ENCODE measurements around the gene GNAS. TPM values are rescaled to one million over a fixed set of nuclear protein-coding genes. Genes with fewer than 3 reads are reported as not detected.

GNAS gene
- total and polyA plus RNA-seq, 8 donors = 723 to 2,039 (median 1,898) TPM

DNA sequence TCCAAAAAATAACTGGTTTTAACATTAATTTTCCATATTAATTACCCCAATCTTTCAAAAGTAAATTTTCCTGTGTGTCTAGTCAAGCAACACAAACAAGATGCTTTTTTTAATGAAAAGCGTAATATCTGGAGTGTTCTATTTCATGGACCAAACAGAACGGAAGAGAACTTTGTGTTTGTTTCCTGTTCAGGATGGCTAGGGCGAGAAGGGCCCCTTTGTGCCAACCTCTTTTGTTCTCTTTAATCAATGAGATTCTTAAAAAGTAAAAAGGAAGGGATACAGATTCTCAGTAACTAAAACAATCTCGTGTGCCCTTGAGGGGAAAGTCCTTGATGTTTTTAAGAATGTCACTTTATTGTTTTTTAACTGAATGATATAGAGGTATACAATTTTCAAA is 55.7 kb downstream of the GNAS start:
- Histone ChIP-seq H3K27me3 (no peaks in the 10 kb centered on the region), H3K36me3 (peaks cover 0 to 72% of the 10 kb centered on the region in 2 donors), H3K4me1 (peaks cover 23 to 32% of the 10 kb centered on the region in 2 donors), H3K4me3 (peak overlapping the region in 1 of 2 donors; percentile 19), H3K9me3 (no peaks in the 10 kb centered on the region), H3K27ac (peak overlapping the region; percentile 81 to 91)
- intact Hi-C loops (cut with DNase I) = no loop called here
- no peak for ATAC-seq
- DNase-seq = no peak
- TF ChIP-seq, protein P1, sequence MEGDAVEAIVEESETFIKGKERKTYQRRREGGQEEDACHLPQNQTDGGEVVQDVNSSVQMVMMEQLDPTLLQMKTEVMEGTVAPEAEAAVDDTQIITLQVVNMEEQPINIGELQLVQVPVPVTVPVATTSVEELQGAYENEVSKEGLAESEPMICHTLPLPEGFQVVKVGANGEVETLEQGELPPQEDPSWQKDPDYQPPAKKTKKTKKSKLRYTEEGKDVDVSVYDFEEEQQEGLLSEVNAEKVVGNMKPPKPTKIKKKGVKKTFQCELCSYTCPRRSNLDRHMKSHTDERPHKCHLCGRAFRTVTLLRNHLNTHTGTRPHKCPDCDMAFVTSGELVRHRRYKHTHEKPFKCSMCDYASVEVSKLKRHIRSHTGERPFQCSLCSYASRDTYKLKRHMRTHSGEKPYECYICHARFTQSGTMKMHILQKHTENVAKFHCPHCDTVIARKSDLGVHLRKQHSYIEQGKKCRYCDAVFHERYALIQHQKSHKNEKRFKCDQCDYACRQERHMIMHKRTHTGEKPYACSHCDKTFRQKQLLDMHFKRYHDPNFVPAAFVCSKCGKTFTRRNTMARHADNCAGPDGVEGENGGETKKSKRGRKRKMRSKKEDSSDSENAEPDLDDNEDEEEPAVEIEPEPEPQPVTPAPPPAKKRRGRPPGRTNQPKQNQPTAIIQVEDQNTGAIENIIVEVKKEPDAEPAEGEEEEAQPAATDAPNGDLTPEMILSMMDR (IDR thresholded peaks at IDR 0.05) = no peak

DNA sequence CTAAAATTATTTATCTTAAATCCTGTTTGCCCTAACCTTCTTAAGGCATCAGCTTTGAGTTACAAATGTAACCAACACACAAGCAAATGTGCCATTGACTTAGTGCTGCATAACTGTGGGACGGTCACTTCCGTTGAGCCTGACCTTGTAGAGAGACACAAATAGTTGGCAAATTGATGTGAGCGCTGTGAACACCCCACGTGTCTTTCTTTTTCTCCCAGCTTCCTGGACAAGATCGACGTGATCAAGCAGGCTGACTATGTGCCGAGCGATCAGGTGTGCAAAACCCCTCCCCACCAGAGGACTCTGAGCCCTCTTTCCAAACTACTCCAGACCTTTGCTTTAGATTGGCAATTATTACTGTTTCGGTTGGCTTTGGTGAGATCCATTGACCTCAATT is 56.4 kb downstream of the GNAS start:
- Histone ChIP-seq H3K36me3 (peaks cover 0 to 64% of the 10 kb centered on the region in 2 donors), H3K27me3 (no peaks in the 10 kb centered on the region), H3K4me3 (no peak overlapping the region), H3K4me1 (peaks cover 23 to 32% of the 10 kb centered on the region in 2 donors), H3K27ac (peak overlapping the region in 1 of 2 donors; percentile 91), H3K9me3 (no peaks in the 10 kb centered on the region)
- intact Hi-C loops (cut with DNase I) = no loop called here
- DNase-seq = no peak
- no peak for ATAC-seq
- TF ChIP-seq, protein P1 (IDR thresholded peaks at IDR 0.05) = no peak

- ATAC-seq = no peak
- Histone ChIP-seq H3K36me3 (peaks cover 0 to 58% of the 10 kb centered on the region in 2 donors), H3K4me1 (peaks cover 23 to 32% of the 10 kb centered on the region in 2 donors), H3K27ac (no peak overlapping the region), H3K9me3 (no peaks in the 10 kb centered on the region), H3K27me3 (no peaks in the 10 kb centered on the region), H3K4me3 (no peak overlapping the region)
- TF ChIP-seq, protein P1 (IDR thresholded peaks at IDR 0.05) = no peak
- intact Hi-C loops (cut with DNase I) = no loop called here
- DNase-seq = no peak
Observed at GRCh38 chr20:58909585-58909984, 57.1 kb downstream of the GNAS start.

GRCh38 chr20:58910473-58910872 is 58.0 kb downstream of the GNAS start:
- peaks cover 23 to 32% of the 10 kb centered on the region in 2 donors for H3K4me1 ChIP-seq
- ATAC-seq (no peak), DNase-seq (no peak)
- no peak overlapping the region for H3K4me3 ChIP-seq
- H3K27me3 ChIP-seq = no peaks in the 10 kb centered on the region
- H3K36me3 ChIP-seq = peaks cover 0 to 49% of the 10 kb centered on the region in 2 donors
- TF ChIP-seq, protein P1 (IDR thresholded peaks at IDR 0.05) = no peak
- no peaks in the 10 kb centered on the region for H3K9me3 ChIP-seq
- H3K27ac ChIP-seq = no peak overlapping the region
- intact Hi-C loops (cut with DNase I) = no loop called here

- Histone ChIP-seq H3K36me3 (peaks cover 0 to 41% of the 10 kb centered on the region in 2 donors), H3K9me3 (no peaks in the 10 kb centered on the region), H3K27ac (no peak overlapping the region), H3K4me1 (peaks cover 18 to 28% of the 10 kb centered on the region in 2 donors), H3K27me3 (no peaks in the 10 kb centered on the region), H3K4me3 (no peak overlapping the region)
- no peak for ATAC-seq
- DNase-seq = no peak
- TF ChIP-seq, protein P1 (IDR thresholded peaks at IDR 0.05) = no peak
- intact Hi-C loops (cut with DNase I) = no loop called here
Observed at GRCh38 chr20:58911309-58911708, 58.8 kb downstream of the GNAS start.

Measured in left lung (tissue), 10 donors.